Measurements from ENCODE around the gene LMOD3.

- no peak for TF ChIP-seq CTCF (IDR thresholded peaks at IDR 0.05; ENCODE audit: insufficient read depth, low read length, poor library complexity, severe bottlenecking)
- TF ChIP-seq EZH2phosphoT487 (conservative IDR thresholded peaks at IDR 0.05; ENCODE audit: low read length), result no peak
Observed at GRCh38 chr3:69087030-69087791, 35.2 kb downstream of the LMOD3 start.
